SK-N-SH treated with all-trans-retinoic acid at 6 μM for 48 hours (cell line): Measurements from ENCODE around the gene AGL.
"Not testable (repeated sequence)": the region's sequence is repeated elsewhere in the genome, so short reads cannot be mapped to it uniquely, and the experiment has no call there.

Experiments
- ATAC-seq: fragments of 200-7000 bp; cut with Tn5 transposase; 3 replicates; pipeline ENCODE4 v1.9.1; 2020; ENCODE audit warnings: mild to moderate bottlenecking, moderate library complexity
- ARNTL ChIP-seq: fragments of 450-650 bp; formaldehyde crosslinking; IDR thresholded peaks from 2 replicates; pipeline ENCODE4 v1.5.0; 2020; ENCODE audit warnings: low read depth, mild to moderate bottlenecking, moderate library complexity, borderline replicate concordance
- BACH2 ChIP-seq: fragments of 250-450 bp; sonication (Bioruptor Pico); IDR thresholded peaks from 2 replicates; pipeline ENCODE4 v1.9.0; 2021; ENCODE audit warnings: mild to moderate bottlenecking, borderline replicate concordance
- CREB5 ChIP-seq: fragments of 250-450 bp; sonication (Bioruptor Pico); IDR thresholded peaks from 2 replicates; pipeline ENCODE4 v1.5.1; 2020; ENCODE audit warnings: low read depth, mild to moderate bottlenecking, moderate library complexity
- CSRNP3 ChIP-seq: fragments of 250-450 bp; sonication (Bioruptor Pico); IDR thresholded peaks from 2 replicates; pipeline ENCODE4 v1.5.1; 2021; ENCODE audit warnings: mild to moderate bottlenecking, moderate library complexity
- ESRRG ChIP-seq: fragments of 250-450 bp; sonication (Bioruptor Pico); IDR thresholded peaks from 2 replicates; pipeline ENCODE4 v1.6.1; 2021; ENCODE audit warnings: mild to moderate bottlenecking
- GLIS3 ChIP-seq: fragments of 250-450 bp; sonication (Bioruptor Pico); IDR thresholded peaks from 2 replicates; pipeline ENCODE4 v1.5.0; 2020; ENCODE audit warnings: mild to moderate bottlenecking, moderate library complexity
- OSR1 ChIP-seq: fragments of 250-450 bp; sonication (Bioruptor Pico); IDR thresholded peaks from 2 replicates; pipeline ENCODE4 v1.8.0; 2022; ENCODE audit warnings: moderate library complexity, mild to moderate bottlenecking, inconsistent platforms
- PATZ1 ChIP-seq: fragments of 250-450 bp; sonication (Bioruptor Pico); IDR thresholded peaks from 2 replicates; pipeline ENCODE4 v1.8.0; 2020; ENCODE audit warnings: mild to moderate bottlenecking, moderate library complexity, borderline replicate concordance
- POU6F1 ChIP-seq: fragments of 250-450 bp; sonication (Bioruptor Pico); IDR thresholded peaks from 2 replicates; pipeline ENCODE4 v1.8.0; 2021; ENCODE audit warnings: low read depth, mild to moderate bottlenecking, moderate library complexity, borderline replicate concordance
- PPARA ChIP-seq: fragments of 250-450 bp; sonication (Bioruptor Pico); IDR thresholded peaks from 2 replicates; pipeline ENCODE4 v1.5.0; 2020; ENCODE audit warnings: mild to moderate bottlenecking, borderline replicate concordance
- RARB ChIP-seq: fragments of 250-450 bp; sonication (Bioruptor Pico); IDR thresholded peaks from 2 replicates; pipeline ENCODE4 v1.8.0; 2021; ENCODE audit warnings: mild to moderate bottlenecking, moderate library complexity
- TCF4 ChIP-seq: fragments of 250-450 bp; sonication (Bioruptor Pico); IDR thresholded peaks from 2 replicates; pipeline ENCODE4 v1.8.0; 2021; ENCODE audit warnings: mild to moderate bottlenecking, moderate library complexity, borderline replicate concordance
- TOX ChIP-seq: fragments of 250-450 bp; sonication (Bioruptor Pico); IDR thresholded peaks from 2 replicates; pipeline ENCODE4 v1.8.0; 2021; ENCODE audit warnings: mild to moderate bottlenecking, moderate library complexity, borderline replicate concordance
- TSHZ2 ChIP-seq: fragments of 250-450 bp; sonication (Bioruptor Pico); IDR thresholded peaks from 2 replicates; pipeline ENCODE4 v1.5.0; 2020; ENCODE audit warnings: mild to moderate bottlenecking, moderate library complexity
- ZC3H10 ChIP-seq: fragments of 250-450 bp; sonication (Bioruptor Pico); IDR thresholded peaks from 2 replicates; pipeline ENCODE4 v1.5.1; 2021; ENCODE audit warnings: mild to moderate bottlenecking, moderate library complexity
- ZFP30 ChIP-seq: fragments of 450-650 bp; formaldehyde crosslinking; IDR thresholded peaks from 2 replicates; pipeline ENCODE4 v1.5.0; 2022; ENCODE audit warnings: mild to moderate bottlenecking, moderate library complexity
- ZNF565 ChIP-seq: fragments of 450-650 bp; formaldehyde crosslinking; conservative IDR thresholded peaks from 2 replicates; pipeline ENCODE4 v1.5.0; 2020; ENCODE audit warnings: low read depth, mild to moderate bottlenecking, moderate library complexity
- ZNF70 ChIP-seq: fragments of 450-650 bp; formaldehyde crosslinking; IDR thresholded peaks from 2 replicates; pipeline ENCODE4 v1.5.0; 2020; ENCODE audit warnings: mild to moderate bottlenecking, moderate library complexity

AGL gene

GRCh38 chr1:99829269-99829668 lies 20.9 kb upstream of the AGL start:
- ATAC-seq = no peak
- TF ChIP-seq ZNF565 (CRISPR knock-in tag) (no peak), TSHZ2 (CRISPR knock-in tag) (no peak), ZFP30 (CRISPR knock-in tag) (no peak), GLIS3 (no peak), CREB5 (CRISPR knock-in tag) (no peak), ESRRG (CRISPR knock-in tag) (no peak), TOX (CRISPR knock-in tag) (no peak), OSR1 (CRISPR knock-in tag) (no peak), ARNTL (no peak), BACH2 (CRISPR knock-in tag) (no peak), RARB (CRISPR knock-in tag) (no peak), ZNF70 (CRISPR knock-in tag) (no peak), POU6F1 (CRISPR knock-in tag) (no peak), CSRNP3 (CRISPR knock-in tag) (no peak), ZC3H10 (no peak), PPARA (no peak), PATZ1 (CRISPR knock-in tag) (no peak)

- not testable (repeated sequence) for ATAC-seq
Measured at GRCh38 chr1:99833911-99834310, 16.2 kb upstream of the AGL start.

GRCh38 chr1:99836171-99837103 lies 13.7 kb upstream of the AGL start:
- ATAC-seq = not testable (repeated sequence)

- ATAC-seq = not testable (repeated sequence)
Measured at GRCh38 chr1:99840353-99840752, 9.8 kb upstream of the AGL start.

- ATAC-seq = no peak
Measured at GRCh38 chr1:99843760-99844159, 6.4 kb upstream of the AGL start.

More at GRCh38 chr1:99843760-99844159, 6.4 kb upstream of the AGL start:
- TF ChIP-seq OSR1 (CRISPR knock-in tag) (no peak), CSRNP3 (CRISPR knock-in tag) (no peak), TCF4 (CRISPR knock-in tag) (no peak), RARB (CRISPR knock-in tag) (no peak), CREB5 (CRISPR knock-in tag) (no peak), ZNF70 (CRISPR knock-in tag) (no peak)
